Activated T-helper 1 cell treated with anti-CD3 and anti-CD28 coated beads, Interleukin-12 subunit alpha, Interleukin-12 subunit beta, Interleukin-2, Interleukin-4 antibody, amounts not matched to agents 30 ng/mL and 10 ng/mL and 1 ng/mL, durations not matched to agents 14 hours and 24 hours and 36 hours (primary cell): ENCODE results near the gene MAP2K4. TPM values are rescaled to one million over a fixed set of nuclear protein-coding genes. Genes with fewer than 3 reads are reported as not detected.
"Not testable (repeated sequence)": the region's sequence is repeated elsewhere in the genome, so short reads cannot be mapped to it uniquely, and the experiment has no call there.

Source experiments
- DNase-seq: peaks from one replicate; pipeline ENCODE4 v3.0.0; 2021; ENCODE audit warnings: low spot score
- H3K27ac Mint-ChIP-seq: one replicate; pipeline ENCODE4 v1.8.0; 2021; ENCODE audit warnings: mild to moderate bottlenecking, mixed read lengths
- H3K27me3 Mint-ChIP-seq: one replicate; pipeline ENCODE4 v1.8.0; 2022; ENCODE audit warnings: mild to moderate bottlenecking, moderate library complexity, mixed read lengths; ENCODE audit not compliant: insufficient read depth
- H3K36me3 Mint-ChIP-seq: one replicate; pipeline ENCODE4 v1.8.0; 2021; ENCODE audit warnings: low read depth, mixed read lengths
- H3K4me1 Mint-ChIP-seq: one replicate; pipeline ENCODE4 v1.8.0; 2021; ENCODE audit warnings: low read depth, mixed read lengths
- H3K4me3 Mint-ChIP-seq: one replicate; pipeline ENCODE4 v1.8.0; 2021; ENCODE audit warnings: mild to moderate bottlenecking, moderate library complexity, mixed read lengths
- H3K9me3 Mint-ChIP-seq: one replicate; pipeline ENCODE4 v1.8.0; 2021; ENCODE audit warnings: mixed read lengths
- intact Hi-C: fragments of 100-400 bp; cut with micrococcal nuclease; formaldehyde crosslinking; loops from one replicate; pipeline ENCODE4 v1.15.1; 2024
- total RNA-seq: library from RNA; stranded (reverse); gene quantifications from 2 replicates; pipeline ENCODE4 v1.2.3, GENCODE V29; 2022

MAP2K4 gene
- total RNA-seq, 1 donor from 2014 or later, result 34.7 TPM

- intact Hi-C loops, result no loop called here
- H3K4me3 Mint-ChIP-seq, result no peak overlapping the region
- no peaks in the 10 kb centered on the region for H3K4me1 Mint-ChIP-seq
- peaks cover 18% of the 10 kb centered on the region for H3K9me3 Mint-ChIP-seq
- DNase-seq, result no peak
- H3K36me3 Mint-ChIP-seq, result peaks cover 50% of the 10 kb centered on the region
- no peak overlapping the region for H3K27ac Mint-ChIP-seq
- H3K27me3 Mint-ChIP-seq, result no peaks in the 10 kb centered on the region
Measured at GRCh38 chr17:12136646-12137045, 116.0 kb downstream of the MAP2K4 start.

GRCh38 chr17:12137859-12138258 lies 117.2 kb downstream of the MAP2K4 start:
- no peaks in the 10 kb centered on the region for H3K27me3 Mint-ChIP-seq
- intact Hi-C loops, result no loop called here
- DNase-seq, result no peak
- peaks cover 18% of the 10 kb centered on the region for H3K9me3 Mint-ChIP-seq
- no peak overlapping the region for H3K27ac Mint-ChIP-seq
- no peak overlapping the region for H3K4me3 Mint-ChIP-seq
- H3K36me3 Mint-ChIP-seq, result peaks cover 47% of the 10 kb centered on the region
- no peaks in the 10 kb centered on the region for H3K4me1 Mint-ChIP-seq

- H3K9me3 Mint-ChIP-seq, result peaks cover 13% of the 10 kb centered on the region
- no peaks in the 10 kb centered on the region for H3K4me1 Mint-ChIP-seq
- intact Hi-C loops, result no loop called here
- no peaks in the 10 kb centered on the region for H3K27me3 Mint-ChIP-seq
- no peak overlapping the region for H3K27ac Mint-ChIP-seq
- no peak for DNase-seq
- H3K4me3 Mint-ChIP-seq, result no peak overlapping the region
- H3K36me3 Mint-ChIP-seq, result peaks cover 49% of the 10 kb centered on the region
Measured at GRCh38 chr17:12140685-12141084, 120.0 kb downstream of the MAP2K4 start.

- H3K27me3 Mint-ChIP-seq, H3K27ac Mint-ChIP-seq, DNase-seq, H3K4me3 Mint-ChIP-seq, H3K4me1 Mint-ChIP-seq, intact Hi-C loops, H3K36me3 Mint-ChIP-seq: not testable (repeated sequence)
- peaks cover 17% of the 10 kb centered on the region for H3K9me3 Mint-ChIP-seq
Measured at GRCh38 chr17:12162187-12162586, 141.5 kb downstream of the MAP2K4 start.

- Mint-ChIP-seq H3K4me1 (no peaks in the 10 kb centered on the region), H3K27ac (no peak overlapping the region), H3K27me3 (no peaks in the 10 kb centered on the region), H3K4me3 (no peak overlapping the region), H3K36me3 (no peaks in the 10 kb centered on the region), H3K9me3 (peaks cover 17% of the 10 kb centered on the region)
- no peak for DNase-seq
- intact Hi-C loops, result no loop called here
Measured at GRCh38 chr17:12164085-12164484, 143.4 kb downstream of the MAP2K4 start.

GRCh38 chr17:12178644-12179330 lies 158.1 kb downstream of the MAP2K4 start:
- Mint-ChIP-seq H3K4me3 (no peak overlapping the region), H3K27me3 (peaks cover 1% of the 10 kb centered on the region), H3K27ac (no peak overlapping the region), H3K36me3 (no peaks in the 10 kb centered on the region), H3K4me1 (no peaks in the 10 kb centered on the region), H3K9me3 (no peaks in the 10 kb centered on the region)
- DNase-seq, result no peak
- intact Hi-C loops, result no loop called here

GRCh38 chr17:12180644-12181261 lies 160.1 kb downstream of the MAP2K4 start:
- Mint-ChIP-seq H3K36me3 (no peaks in the 10 kb centered on the region), H3K27ac (no peak overlapping the region), H3K27me3 (no peaks in the 10 kb centered on the region), H3K4me3 (no peak overlapping the region), H3K9me3 (no peaks in the 10 kb centered on the region), H3K4me1 (no peaks in the 10 kb centered on the region)
- DNase-seq, result no peak
- intact Hi-C loops, result loop anchor here (2.0 kb wide), 1 partner anchor 852 kb away; no protein-coding TSS in a partner anchor

- H3K36me3 Mint-ChIP-seq, result no peaks in the 10 kb centered on the region
- DNase-seq, result no peak
- H3K9me3 Mint-ChIP-seq, result peaks cover 24% of the 10 kb centered on the region
- no peaks in the 10 kb centered on the region for H3K4me1 Mint-ChIP-seq
- H3K27me3 Mint-ChIP-seq, result peaks cover 2% of the 10 kb centered on the region
- no peak overlapping the region for H3K4me3 Mint-ChIP-seq
- intact Hi-C loops, result no loop called here
- H3K27ac Mint-ChIP-seq, result no peak overlapping the region
Measured at GRCh38 chr17:12187658-12188057, 167.0 kb downstream of the MAP2K4 start.

GRCh38 chr17:12193144-12193735 lies 172.6 kb downstream of the MAP2K4 start:
- Mint-ChIP-seq H3K4me3 (no peak overlapping the region), H3K27me3 (no peaks in the 10 kb centered on the region), H3K36me3 (no peaks in the 10 kb centered on the region), H3K9me3 (peaks cover 14% of the 10 kb centered on the region), H3K4me1 (no peaks in the 10 kb centered on the region), H3K27ac (no peak overlapping the region)
- intact Hi-C loops, result no loop called here
- DNase-seq, result no peak

Other genes with a start within 250 kb of the MAP2K4 start
- gene ZNF18, start 23.4 kb upstream of the MAP2K4 start, total RNA-seq, result 7.7 and 11.0 TPM in 2 replicates